KOPT-K1 (cell line): ENCODE results near the gene UGT1A6.

ENCODE experiments used
- H3K27ac ChIP-seq: fragments of 200-600 bp; sonication (generic); 2 replicates; pipeline ENCODE4 v1.5.1; 2016; ENCODE audit warnings: antibody characterized with exemption, mild to moderate bottlenecking, low read depth, low read length; ENCODE audit not compliant: poor library complexity, severe bottlenecking
- H3K36me3 ChIP-seq: fragments of 200-600 bp; sonication (generic); 2 replicates; pipeline ENCODE4 v1.5.1; 2017; ENCODE audit warnings: antibody characterized with exemption, mild to moderate bottlenecking, low read length, moderate library complexity; ENCODE audit not compliant: insufficient read depth
- H3K9me3 ChIP-seq: fragments of 200-600 bp; sonication (generic); 2 replicates; pipeline ENCODE4 v1.5.1; 2017; ENCODE audit warnings: antibody characterized with exemption, low read length, mild to moderate bottlenecking; ENCODE audit not compliant: insufficient read depth, poor library complexity, severe bottlenecking

The UGT1A6 gene

DNA sequence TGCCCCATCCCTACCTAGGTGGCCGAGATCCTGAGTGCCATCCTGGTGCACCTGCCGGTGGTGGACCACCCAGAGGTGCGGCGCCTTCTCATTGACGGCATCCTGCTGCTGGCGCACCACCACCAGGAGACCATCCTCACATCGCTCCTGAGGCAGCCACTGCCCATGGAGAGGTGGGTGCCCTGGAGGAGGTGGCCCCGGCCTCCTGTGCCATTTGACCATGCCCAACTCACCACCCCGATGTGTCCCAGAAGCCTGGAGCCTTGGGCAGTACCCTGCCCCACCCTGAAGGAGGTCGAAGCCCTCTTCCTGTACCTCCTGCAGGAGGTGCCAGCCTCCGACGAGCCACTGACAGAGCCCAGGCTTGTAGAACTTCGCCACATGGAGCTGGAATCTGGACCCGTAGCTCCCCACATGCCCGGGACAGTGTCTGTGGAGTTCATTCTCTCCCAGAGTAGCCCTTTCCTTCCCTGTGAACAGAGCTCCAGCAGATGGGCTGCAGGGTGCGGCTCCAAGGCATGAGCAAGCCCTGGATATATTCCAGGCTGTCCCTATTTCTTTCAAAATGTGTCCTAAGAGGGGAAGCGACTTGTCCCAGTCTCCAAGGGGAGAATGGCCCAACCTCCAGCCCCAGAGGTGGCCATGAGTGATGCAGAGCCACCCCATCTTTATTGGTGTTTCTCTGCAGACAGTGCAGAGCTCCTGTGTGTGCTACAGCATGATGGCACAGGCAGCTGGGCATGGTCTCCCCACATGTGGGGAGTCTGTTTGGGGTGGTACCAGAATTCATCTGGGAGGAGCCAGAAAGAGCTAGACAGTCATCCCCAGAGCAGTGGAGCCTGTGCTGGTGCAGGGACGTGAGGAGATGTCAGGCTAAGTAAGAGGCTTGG, 127.4 kb downstream of the UGT1A6 start:
- Histone ChIP-seq H3K9me3 (no peaks in the 10 kb centered on the region), H3K27ac (no peak overlapping the region), H3K36me3 (no peaks in the 10 kb centered on the region)

GRCh38 chr2:233820774-233821105, 128.1 kb downstream of the UGT1A6 start:
- H3K27ac ChIP-seq = no peak overlapping the region
- H3K9me3 ChIP-seq = no peaks in the 10 kb centered on the region
- H3K36me3 ChIP-seq = no peaks in the 10 kb centered on the region

DNA sequence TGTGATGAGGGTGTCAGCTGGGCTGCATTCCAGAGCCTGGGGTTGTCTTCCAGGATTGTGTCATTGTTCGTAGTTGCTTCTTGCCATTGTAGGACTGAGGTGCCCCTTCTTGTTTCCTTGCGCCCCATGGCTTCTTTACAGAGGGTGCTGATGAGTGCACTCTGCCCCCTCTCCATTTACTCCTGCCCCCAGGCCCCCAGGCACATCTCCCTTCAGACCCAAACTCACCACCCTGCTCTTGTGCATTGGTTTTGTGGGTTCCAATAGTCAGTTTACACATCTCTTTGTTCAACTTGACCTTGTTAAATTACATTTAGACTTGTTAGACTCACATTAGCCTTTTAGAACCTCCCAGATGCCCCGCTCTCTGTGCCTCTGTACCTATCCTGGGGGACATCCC, 128.5 kb downstream of the UGT1A6 start:
- no peaks in the 10 kb centered on the region for H3K36me3 ChIP-seq
- no peaks in the 10 kb centered on the region for H3K9me3 ChIP-seq
- H3K27ac ChIP-seq = no peak overlapping the region

- no peaks in the 10 kb centered on the region for H3K9me3 ChIP-seq
- H3K27ac ChIP-seq = no peak overlapping the region
Measured at GRCh38 chr2:233821709-233822100, 129.0 kb downstream of the UGT1A6 start.

GRCh38 chr2:233822101-233822771, 129.5 kb downstream of the UGT1A6 start:
- H3K36me3 ChIP-seq = no peaks in the 10 kb centered on the region
- H3K9me3 ChIP-seq = no peaks in the 10 kb centered on the region
- no peak overlapping the region for H3K27ac ChIP-seq

More at GRCh38 chr2:233821709-233822100, 129.0 kb downstream of the UGT1A6 start:
- H3K36me3 ChIP-seq = no peaks in the 10 kb centered on the region
